Ovary (tissue), 3 donors: Measurements from ENCODE around the gene UNC5C.

ENCODE experiments used
- EP300 ChIP-seq: sonication (generic); formaldehyde crosslinking; IDR thresholded peaks from one replicate; pipeline ENCODE4 v1.6.1; 2017; ENCODE audit warnings: antibody characterized with exemption
- POLR2A ChIP-seq: fragments of 450-650 bp; IDR thresholded peaks from one replicate; pipeline ENCODE4 v1.6.1; 2017; ENCODE audit warnings: antibody characterized with exemption, mild to moderate bottlenecking, moderate library complexity
- TF ChIP-seq, protein P1 (sequence below), 3 donors: fragments of 450-650 bp in 2 of 3; fragments of 200-600 bp in 1 of 3; IDR thresholded peaks; one replicate each; pipeline versions ENCODE4 v1.5.1 to v1.8.0; 2016 to 2022; ENCODE audit warnings: antibody characterized with exemption in 3 of 3, mild to moderate bottlenecking in 1 of 3
- donor health status: DM: no; HTN: no; CAD: no.

- TF ChIP-seq, protein P1, sequence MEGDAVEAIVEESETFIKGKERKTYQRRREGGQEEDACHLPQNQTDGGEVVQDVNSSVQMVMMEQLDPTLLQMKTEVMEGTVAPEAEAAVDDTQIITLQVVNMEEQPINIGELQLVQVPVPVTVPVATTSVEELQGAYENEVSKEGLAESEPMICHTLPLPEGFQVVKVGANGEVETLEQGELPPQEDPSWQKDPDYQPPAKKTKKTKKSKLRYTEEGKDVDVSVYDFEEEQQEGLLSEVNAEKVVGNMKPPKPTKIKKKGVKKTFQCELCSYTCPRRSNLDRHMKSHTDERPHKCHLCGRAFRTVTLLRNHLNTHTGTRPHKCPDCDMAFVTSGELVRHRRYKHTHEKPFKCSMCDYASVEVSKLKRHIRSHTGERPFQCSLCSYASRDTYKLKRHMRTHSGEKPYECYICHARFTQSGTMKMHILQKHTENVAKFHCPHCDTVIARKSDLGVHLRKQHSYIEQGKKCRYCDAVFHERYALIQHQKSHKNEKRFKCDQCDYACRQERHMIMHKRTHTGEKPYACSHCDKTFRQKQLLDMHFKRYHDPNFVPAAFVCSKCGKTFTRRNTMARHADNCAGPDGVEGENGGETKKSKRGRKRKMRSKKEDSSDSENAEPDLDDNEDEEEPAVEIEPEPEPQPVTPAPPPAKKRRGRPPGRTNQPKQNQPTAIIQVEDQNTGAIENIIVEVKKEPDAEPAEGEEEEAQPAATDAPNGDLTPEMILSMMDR (IDR thresholded peaks at IDR 0.05) = no peak
- TF ChIP-seq POLR2A (no peak), EP300 (no peak)
These were observed 166.8 kb downstream of the UNC5C start for GRCh38 chr4:95381843-95382580.
